Measurements from ENCODE around the gene ATP9B. TPM values are rescaled to one million over a fixed set of nuclear protein-coding genes. Genes with fewer than 3 reads are reported as not detected.

The ATP9B gene
- total RNA-seq: 7.2 and 7.4 TPM in 2 replicates

DNA sequence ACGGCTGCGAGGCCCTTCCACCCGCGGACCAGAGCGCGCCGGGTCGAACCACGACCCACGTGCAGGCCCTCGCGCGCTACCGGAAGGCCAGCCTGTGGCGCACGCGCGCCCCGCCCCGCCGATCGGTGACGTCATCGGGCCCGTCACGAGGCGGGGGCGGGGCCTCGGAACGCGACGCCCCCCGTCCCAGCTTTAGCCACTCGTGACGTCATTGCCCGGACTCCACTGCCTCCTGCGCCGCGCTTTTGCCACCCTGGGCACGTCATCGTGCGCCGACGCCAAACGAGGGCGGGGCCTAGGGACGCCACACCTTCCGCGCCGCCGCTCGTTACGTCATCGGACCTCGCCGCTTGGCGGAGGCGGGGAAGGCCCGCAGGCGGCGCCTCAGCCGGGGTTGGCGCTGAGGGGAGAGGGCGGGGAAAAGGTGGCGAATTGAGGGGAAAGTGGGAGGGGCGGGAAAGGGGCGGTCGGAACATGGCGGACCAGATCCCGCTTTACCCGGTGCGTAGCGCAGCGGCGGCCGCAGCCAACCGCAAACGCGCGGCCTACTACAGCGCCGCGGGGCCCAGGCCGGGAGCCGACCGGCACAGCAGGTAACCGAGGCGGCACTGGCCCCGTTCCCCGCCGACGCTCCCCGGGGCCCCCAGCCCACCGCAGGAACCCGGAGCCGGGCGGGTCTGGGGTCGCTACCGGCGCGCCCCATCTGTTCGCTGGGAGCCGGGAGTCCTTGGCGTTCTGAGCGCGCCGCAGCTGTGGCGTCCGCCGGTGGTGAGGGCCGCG, at the start of gene ATP9B:
Gene ATP9B, plus strand, starts transcription at position 458 of the 780 bp plus-strand sequence. Its CDS starts 17 bp downstream, at position 475.

GRCh38 chr18:79395761-79396404, 326.7 kb downstream of the ATP9B start, which contains the start of gene NFATC1:
Gene NFATC1, plus strand, starts transcription at chr18:79395930. Its CDS starts 295 bp downstream, at chr18:79396225.

Other genes starting within 250 kb of the ATP9B start
- not detected in 2 replicates for gene SALL3, start 89.6 kb upstream of the ATP9B start, total RNA-seq